Type B pancreatic cell (in vitro differentiated cells): Measurements from ENCODE around the gene ZNF277. TPM values are rescaled to one million over a fixed set of nuclear protein-coding genes. Genes with fewer than 3 reads are reported as not detected.

Experiments
- DNase-seq: peaks from one replicate; pipeline ENCODE4 v3.0.0; 2021; ENCODE audit warnings: mixed read lengths; ENCODE audit not compliant: unreplicated experiment; ENCODE audit errors: extremely low spot score
- H3K27ac Mint-ChIP-seq: 2 replicates; pipeline ENCODE4 v1.8.0; 2021; ENCODE audit warnings: mild to moderate bottlenecking, mixed read lengths
- H3K27me3 Mint-ChIP-seq: 2 replicates; pipeline ENCODE4 v1.8.0; 2021; ENCODE audit warnings: mixed read lengths
- H3K36me3 Mint-ChIP-seq: 2 replicates; pipeline ENCODE4 v1.8.0; 2021; ENCODE audit warnings: mixed read lengths
- H3K4me1 Mint-ChIP-seq: one replicate; pipeline ENCODE4 v1.8.0; 2021; ENCODE audit warnings: mixed read lengths; ENCODE audit not compliant: unreplicated experiment
- H3K4me3 Mint-ChIP-seq: 2 replicates; pipeline ENCODE4 v1.8.0; 2021; ENCODE audit warnings: mild to moderate bottlenecking, mixed read lengths
- H3K9me3 Mint-ChIP-seq: 2 replicates; pipeline ENCODE4 v1.8.0; 2021; ENCODE audit warnings: mixed read lengths
- CTCF ChIP-seq: fragments of 200-600 bp; sonication (generic); conservative IDR thresholded peaks from 2 replicates; pipeline ENCODE4 v1.5.0; 2021; ENCODE audit warnings: antibody characterized with exemption, mild to moderate bottlenecking
- total RNA-seq: library from RNA; stranded (reverse); gene quantifications from 2 replicates; pipeline ENCODE4 v1.2.1, GENCODE V29; 2021; ENCODE audit warnings: low replicate concordance

Gene ZNF277
- total RNA-seq, 1 donor from 2014 or later, result 21.4 TPM

DNA sequence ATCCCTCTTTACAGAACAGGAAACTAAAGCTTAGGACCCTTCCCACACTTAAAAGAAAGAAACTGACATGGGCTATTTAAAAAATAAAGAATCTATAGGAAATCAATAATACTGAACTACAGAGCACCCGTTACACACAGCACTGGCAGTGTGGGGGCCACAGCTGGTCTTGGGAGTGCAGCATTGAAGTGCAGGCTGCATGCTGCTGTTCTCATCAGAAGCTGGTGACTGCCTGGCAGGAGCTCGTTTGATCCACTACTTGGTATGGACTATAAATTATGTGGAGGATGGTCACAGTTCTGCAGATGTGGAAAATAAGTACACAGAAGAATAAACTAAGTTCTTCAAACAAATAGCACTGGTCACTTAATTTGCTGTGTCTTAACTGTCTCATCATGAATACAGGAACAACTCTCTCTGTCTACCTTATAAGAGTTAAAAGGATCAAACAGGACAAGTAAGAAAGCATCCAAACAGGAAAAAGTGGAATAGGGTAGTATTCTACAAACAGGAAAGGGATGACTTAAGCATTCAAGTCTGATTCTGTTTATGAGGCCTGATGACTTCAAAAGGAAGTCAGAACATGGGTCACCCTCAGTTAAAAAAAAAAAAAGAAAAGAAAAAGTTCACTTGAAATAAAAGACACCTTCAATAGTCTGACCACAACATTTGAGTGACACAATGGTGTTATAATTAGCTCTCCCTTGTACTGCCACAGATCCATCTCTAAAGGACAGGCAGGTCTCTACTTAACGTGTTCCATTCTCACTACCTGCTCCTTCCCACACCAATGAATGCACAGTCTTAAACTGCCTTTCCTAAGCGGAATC lies 21.3 kb upstream of the ZNF277 start:
- Mint-ChIP-seq H3K36me3 (peaks cover 3% of the 10 kb centered on the region), H3K4me3 (no peak overlapping the region), H3K27me3 (no peaks in the 10 kb centered on the region), H3K9me3 (no peaks in the 10 kb centered on the region), H3K4me1 (peaks cover 17% of the 10 kb centered on the region), H3K27ac (no peak overlapping the region)
- TF ChIP-seq CTCF, result no peak
- DNase-seq, result no peak

GRCh38 chr7:112186300-112186699 lies 20.2 kb upstream of the ZNF277 start:
- Mint-ChIP-seq H3K27me3 (no peaks in the 10 kb centered on the region), H3K27ac (no peak overlapping the region), H3K36me3 (no peaks in the 10 kb centered on the region), H3K4me1 (peaks cover 17% of the 10 kb centered on the region), H3K4me3 (no peak overlapping the region), H3K9me3 (no peaks in the 10 kb centered on the region)
- TF ChIP-seq CTCF, result no peak
- no peak for DNase-seq

DNA sequence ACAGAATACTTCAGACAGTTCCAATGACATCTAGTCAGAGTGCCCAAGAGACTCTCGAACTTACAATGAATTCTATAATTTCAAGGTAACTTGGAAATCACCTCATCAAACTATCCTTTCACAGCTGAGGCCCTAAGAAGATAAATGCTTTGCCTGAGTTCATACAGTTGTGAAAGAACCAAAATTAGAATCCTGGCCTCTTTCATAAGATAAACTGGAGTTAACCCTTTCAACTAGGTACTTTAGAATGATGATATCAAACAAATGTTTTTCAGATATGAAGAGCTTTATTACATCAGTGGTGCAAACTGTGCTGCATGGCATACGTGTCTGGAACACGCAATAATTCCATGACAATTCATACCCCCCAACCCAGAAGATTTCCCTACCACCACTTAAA lies 18.2 kb upstream of the ZNF277 start:
- no peaks in the 10 kb centered on the region for H3K27me3 Mint-ChIP-seq
- no peak overlapping the region for H3K27ac Mint-ChIP-seq
- no peak for TF ChIP-seq CTCF
- peaks cover 6% of the 10 kb centered on the region for H3K4me1 Mint-ChIP-seq
- H3K9me3 Mint-ChIP-seq, result no peaks in the 10 kb centered on the region
- no peaks in the 10 kb centered on the region for H3K36me3 Mint-ChIP-seq
- no peak for DNase-seq
- H3K4me3 Mint-ChIP-seq, result no peak overlapping the region

GRCh38 chr7:112189691-112190090 lies 16.8 kb upstream of the ZNF277 start:
- H3K4me1 Mint-ChIP-seq, result peaks cover 3% of the 10 kb centered on the region
- DNase-seq, result no peak
- no peak for TF ChIP-seq CTCF
- no peak overlapping the region for H3K27ac Mint-ChIP-seq
- no peaks in the 10 kb centered on the region for H3K27me3 Mint-ChIP-seq
- H3K4me3 Mint-ChIP-seq, result no peak overlapping the region
- peaks cover 8% of the 10 kb centered on the region for H3K9me3 Mint-ChIP-seq
- H3K36me3 Mint-ChIP-seq, result peaks cover 8% of the 10 kb centered on the region

- H3K27ac Mint-ChIP-seq, result no peak overlapping the region
These were observed 16.4 kb upstream of the ZNF277 start for GRCh38 chr7:112190120-112190519.

More at GRCh38 chr7:112190120-112190519, 16.4 kb upstream of the ZNF277 start:
- peaks cover 8% of the 10 kb centered on the region for H3K36me3 Mint-ChIP-seq
- TF ChIP-seq CTCF, result no peak
- no peaks in the 10 kb centered on the region for H3K4me1 Mint-ChIP-seq
- no peak overlapping the region for H3K4me3 Mint-ChIP-seq
- no peak for DNase-seq
- H3K9me3 Mint-ChIP-seq, result peaks cover 8% of the 10 kb centered on the region
- H3K27me3 Mint-ChIP-seq, result no peaks in the 10 kb centered on the region
